ENCODE results near the gene TNFAIP1. TPM values are rescaled to one million over a fixed set of nuclear protein-coding genes. Genes with fewer than 3 reads are reported as not detected.

The TNFAIP1 gene
- total RNA-seq, 1 experiment from 2014 or later = 19.7 TPM

DNA sequence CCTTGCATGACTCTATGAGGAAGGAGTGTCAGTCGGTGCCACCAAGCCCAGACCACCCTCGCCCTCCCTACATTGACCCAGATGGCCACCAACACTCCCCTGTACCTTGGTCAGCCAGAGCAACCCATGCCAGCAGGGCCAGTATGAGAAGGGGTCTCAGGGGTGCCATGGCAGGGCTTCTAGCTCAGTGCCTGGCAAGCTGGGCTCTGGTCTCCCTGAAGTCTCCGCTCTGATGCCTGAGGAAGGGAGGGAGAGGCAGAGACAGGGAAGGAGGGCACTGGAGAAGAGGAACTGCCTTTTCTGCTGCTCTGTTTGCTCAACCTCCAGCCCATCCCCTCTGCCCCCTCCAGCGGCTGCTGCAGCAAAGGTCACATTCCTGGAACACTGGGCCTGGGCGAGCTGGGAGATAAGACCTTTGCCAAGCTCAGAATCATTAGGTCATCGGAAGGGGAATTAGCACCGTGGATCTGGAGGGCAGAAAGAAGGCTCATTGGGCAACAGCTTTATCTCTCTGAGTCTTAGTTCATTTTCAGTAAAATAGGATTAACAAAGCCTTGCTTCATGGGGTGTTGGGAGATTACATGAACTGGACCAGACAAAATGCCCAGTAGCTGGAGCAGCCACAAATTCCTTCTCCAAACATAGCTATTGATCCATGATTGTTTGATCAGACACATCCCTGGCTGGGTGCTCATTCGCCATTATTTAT lies 34.6 kb downstream of the TNFAIP1 start, which contains the start of gene VTN:
TSS of gene VTN (minus strand) at position 273 of the 709 bp plus-strand sequence. CDS start at position 169, 104 bp downstream.
- DNase-seq (ENCODE audit: low read depth) = peak; percentile 55

DNA sequence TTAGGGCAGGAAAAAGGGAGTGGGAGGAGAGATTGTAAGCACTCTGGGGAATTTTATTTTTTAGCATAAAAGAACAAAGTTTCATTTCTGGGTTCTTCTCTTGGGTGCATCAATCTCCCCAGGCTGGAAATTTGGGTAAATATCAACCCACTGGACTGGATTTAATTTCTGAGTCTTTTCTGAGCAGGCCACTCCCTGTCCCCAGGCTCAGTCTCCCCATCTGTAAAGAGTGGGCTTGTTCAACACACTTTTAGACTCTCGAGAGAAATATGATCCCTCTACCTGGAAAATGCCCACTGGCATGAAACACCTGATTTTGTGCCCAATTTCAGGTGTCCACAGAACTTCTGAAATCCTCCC lies 35.2 kb downstream of the TNFAIP1 start:
- DNase-seq (ENCODE audit: low read depth) = no peak

DNA sequence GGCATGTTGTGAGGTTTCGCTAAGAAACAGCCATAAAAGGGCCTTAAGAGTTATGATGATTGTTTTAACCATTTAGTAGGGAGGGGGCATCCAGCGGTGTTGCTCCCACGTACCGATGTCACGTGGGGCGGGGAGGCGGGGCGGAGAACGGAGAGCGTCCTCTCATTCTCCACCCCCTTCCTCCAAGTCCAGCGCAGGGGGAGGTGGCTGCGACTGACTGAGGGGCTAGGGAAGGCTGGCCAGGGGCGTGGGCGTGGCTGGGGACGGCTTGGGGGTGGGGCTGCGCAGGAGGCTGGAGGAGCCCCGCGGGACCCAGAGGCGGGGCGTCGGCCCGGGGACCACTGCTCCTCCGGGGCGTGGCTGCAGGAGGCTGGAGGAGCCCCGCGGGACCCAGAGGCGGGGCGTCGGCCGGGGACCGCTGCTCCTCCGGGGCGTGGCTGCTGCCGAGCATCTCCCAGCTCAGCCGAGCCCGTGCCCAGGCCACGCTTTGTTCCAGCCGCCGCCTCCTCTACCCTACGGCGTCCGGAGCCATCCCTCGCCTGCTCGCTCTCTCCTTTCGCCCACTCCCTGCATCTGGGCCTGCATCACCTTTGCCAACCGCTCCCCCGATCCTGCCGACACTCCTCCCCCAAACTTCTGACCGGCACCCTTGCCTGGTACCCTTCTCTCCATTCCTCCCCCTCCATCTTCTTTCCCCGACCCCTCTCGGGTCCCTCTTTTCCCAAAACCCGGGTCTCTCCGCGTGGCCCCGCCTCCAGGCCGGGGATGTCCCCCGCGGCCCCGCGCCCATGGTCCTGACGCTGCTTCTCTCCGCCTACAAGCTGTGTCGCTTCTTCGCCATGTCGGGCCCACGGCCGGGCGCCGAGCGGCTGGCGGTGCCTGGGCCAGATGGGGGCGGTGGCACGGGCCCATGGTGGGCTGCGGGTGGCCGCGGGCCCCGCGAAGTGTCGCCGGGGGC lies 36.0 kb downstream of the TNFAIP1 start, which contains the start of gene SARM1:
TSS of gene SARM1 (plus strand) at position 450 of the 958 bp plus-strand sequence. CDS start at position 789, 339 bp downstream.
- peak; percentile 83 for DNase-seq (ENCODE audit: low read depth)

DNA sequence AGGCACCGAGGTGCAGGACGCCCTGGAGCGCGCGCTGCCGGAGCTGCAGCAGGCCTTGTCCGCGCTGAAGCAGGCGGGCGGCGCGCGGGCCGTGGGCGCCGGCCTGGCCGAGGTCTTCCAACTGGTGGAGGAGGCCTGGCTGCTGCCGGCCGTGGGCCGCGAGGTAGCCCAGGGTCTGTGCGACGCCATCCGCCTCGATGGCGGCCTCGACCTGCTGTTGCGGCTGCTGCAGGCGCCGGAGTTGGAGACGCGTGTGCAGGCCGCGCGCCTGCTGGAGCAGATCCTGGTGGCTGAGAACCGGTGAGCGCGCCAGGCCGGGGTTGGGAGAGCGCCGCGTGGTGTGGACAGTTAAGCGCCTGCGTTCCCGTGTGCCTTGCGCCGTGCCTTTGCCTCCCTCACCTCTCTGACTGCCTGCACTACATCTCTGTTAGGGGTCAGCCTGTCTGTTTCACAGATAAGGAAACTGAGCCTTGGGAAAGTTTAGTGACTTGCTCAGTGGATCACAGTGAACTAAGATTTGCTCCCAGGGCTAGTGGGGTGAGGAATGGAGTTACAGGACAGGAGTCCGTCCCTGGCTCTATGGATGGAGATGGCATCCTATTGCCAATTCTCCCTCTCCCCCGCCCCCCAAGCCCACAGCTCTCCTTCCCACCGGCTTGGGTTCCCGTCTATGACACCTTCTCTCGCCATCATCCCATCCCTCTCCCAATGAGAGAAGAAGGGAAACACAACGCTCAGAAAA lies 36.8 kb downstream of the TNFAIP1 start:
- DNase-seq (ENCODE audit: low read depth) = peak; percentile 25

DNA sequence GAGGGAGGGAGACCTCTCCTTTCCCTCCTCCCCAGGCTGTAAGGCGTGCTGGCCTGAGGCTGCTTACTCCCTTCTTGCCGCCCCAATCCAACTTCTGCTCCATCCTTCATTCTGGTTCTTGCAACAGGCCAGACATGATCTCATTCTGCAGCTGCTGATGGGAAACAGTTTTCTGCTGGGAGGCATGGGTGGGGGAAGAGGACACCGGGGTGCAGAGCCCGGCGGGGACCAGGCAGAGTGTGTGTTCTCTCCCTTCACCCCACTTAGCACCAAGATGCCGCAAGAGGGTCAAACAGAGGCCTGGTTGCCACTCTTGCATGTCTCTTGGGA lies 37.3 kb downstream of the TNFAIP1 start:
- DNase-seq (ENCODE audit: low read depth) = peak; percentile 10

DNA sequence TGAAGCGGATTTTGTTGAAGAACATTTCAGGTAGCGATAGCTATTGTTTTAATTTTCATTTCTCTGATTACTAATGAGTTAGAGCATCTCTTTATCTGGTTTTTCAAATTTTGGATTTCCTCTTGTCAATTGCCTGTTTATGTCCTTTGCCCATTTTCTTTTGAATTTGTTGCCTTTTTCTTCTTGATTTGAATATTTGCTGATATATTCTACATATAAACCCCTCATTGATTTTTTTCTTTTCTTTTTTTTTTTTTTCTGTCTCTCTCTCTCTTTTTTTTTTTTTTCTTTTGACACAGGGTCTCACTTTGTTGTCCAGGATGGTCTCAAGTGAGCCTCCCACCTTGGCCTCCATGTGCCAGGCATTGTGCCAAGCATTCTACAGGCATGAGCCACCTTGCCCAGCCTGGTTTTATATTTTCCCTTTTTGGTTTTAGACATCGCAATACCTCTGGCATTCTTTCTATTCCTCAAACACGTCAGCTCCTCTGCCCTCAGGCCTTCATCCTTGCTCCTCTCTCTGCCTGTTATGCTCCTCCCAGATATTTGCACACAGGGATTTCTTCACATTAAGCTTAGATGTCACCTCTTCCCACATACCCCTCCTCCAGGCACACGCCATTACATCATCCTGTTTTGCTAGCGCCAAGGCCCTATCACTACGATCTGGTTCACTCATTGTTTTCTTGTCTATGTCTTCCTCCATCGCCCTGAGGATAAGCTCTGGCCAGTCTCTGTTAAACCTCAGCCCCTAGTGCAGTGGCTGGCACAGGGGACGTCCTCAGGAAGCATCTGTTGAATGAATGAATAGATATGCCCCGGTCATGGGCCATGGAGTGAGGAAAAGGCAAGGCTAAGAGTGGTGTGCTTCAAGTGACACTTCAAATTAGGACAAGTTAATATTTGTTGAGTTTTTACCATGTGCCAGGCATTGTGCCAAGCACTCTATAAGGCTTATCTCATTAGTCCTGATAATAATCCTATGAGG lies 44.5 kb downstream of the TNFAIP1 start:
- DNase-seq (ENCODE audit: low read depth) = no peak

DNA sequence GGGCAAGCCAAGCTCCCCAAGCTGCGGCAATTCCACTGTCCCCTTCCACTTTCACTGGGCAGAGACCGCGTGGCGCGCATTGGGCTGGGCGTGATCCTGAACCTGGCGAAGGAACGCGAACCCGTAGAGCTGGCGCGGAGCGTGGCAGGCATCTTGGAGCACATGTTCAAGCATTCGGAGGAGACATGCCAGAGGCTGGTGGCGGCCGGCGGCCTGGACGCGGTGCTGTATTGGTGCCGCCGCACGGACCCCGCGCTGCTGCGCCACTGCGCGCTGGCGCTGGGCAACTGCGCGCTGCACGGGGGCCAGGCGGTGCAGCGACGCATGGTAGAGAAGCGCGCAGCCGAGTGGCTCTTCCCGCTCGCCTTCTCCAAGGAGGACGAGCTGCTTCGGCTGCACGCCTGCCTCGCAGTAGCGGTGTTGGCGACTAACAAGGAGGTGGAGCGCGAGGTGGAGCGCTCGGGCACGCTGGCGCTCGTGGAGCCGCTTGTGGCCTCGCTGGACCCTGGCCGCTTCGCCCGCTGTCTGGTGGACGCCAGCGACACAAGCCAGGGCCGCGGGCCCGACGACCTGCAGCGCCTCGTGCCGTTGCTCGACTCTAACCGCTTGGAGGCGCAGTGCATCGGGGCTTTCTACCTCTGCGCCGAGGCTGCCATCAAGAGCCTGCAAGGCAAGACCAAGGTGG lies 45.7 kb downstream of the TNFAIP1 start:
- DNase-seq (ENCODE audit: low read depth) = no peak

DNA sequence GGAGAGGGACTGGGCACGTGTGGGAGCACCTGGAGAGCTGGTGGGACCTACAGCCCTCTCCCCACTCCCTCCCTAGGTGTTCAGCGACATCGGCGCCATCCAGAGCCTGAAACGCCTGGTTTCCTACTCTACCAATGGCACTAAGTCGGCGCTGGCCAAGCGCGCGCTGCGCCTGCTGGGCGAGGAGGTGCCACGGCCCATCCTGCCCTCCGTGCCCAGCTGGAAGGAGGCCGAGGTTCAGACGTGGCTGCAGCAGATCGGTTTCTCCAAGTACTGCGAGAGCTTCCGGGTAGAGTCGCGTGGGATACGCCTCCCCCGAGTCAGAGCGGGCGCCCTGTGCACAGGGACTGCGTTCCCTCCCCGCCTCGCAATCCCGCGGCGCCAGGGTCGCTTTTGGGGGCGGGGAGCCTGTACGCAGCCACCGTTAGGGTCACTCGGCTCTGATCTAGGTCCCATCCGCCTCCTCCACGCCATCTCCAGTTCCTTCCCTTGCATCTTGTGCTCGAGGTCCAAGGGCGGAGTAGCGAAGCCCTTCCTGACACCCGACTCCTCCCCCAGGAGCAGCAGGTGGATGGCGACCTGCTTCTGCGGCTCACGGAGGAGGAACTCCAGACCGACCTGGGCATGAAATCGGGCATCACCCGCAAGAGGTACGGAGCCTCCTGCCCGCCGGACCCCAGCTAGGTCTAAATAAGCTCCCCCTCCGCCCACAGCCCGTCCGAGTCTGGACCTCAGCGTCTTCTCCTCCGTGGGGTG lies 48.9 kb downstream of the TNFAIP1 start:
- no peak for DNase-seq (ENCODE audit: low read depth)

DNA sequence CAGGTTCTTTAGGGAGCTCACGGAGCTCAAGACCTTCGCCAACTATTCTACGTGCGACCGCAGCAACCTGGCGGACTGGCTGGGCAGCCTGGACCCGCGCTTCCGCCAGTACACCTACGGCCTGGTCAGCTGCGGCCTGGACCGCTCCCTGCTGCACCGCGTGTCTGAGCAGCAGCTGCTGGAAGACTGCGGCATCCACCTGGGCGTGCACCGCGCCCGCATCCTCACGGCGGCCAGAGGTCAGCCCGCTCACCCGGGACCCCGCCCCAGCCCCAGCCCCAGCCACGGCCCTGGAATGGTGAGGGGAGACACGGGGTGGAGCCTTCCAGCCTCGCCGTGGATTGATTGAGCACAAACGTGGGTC lies 49.5 kb downstream of the TNFAIP1 start:
- DNase-seq (ENCODE audit: low read depth) = no peak

DNA sequence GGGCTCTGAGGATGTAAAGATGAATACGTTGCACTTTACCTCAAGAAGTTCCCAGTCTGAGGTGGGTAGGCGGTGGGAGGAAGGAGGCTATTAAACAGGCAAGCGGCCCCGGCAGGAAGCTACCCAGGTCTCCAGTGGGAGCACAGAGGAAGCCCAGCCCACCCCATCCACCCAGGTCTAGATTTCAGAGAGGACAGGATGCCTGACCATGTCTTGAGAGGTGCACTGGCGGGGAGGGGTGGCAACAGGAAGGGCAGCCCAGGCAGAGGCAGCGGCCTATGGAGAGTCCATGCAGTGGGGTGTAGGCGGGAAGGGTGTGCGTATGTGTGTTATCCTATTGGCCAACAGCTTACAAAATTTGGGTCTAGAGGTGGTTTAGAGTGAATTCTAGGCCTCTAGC lies 49.8 kb downstream of the TNFAIP1 start:
- DNase-seq (ENCODE audit: low read depth) = no peak

DNA sequence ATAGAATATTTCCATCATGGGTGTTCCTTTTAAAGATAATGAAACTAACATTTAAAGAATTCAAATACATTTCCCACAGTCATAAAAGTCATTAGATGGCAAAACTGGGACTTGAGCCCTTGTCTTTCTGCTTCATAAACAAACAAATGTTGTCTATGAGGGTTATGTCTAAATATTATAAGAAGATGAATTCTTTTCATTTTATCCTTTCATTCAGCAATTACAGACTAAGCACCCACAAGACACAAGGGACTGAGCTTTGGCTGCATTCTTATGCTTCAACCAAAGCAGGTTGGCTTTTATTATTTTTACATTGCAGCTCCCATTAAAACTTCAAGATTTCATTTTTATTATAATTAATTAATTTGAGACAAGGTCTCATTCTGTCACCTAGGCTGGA lies 50.8 kb downstream of the TNFAIP1 start:
- no peak for DNase-seq (ENCODE audit: low read depth)

DNA sequence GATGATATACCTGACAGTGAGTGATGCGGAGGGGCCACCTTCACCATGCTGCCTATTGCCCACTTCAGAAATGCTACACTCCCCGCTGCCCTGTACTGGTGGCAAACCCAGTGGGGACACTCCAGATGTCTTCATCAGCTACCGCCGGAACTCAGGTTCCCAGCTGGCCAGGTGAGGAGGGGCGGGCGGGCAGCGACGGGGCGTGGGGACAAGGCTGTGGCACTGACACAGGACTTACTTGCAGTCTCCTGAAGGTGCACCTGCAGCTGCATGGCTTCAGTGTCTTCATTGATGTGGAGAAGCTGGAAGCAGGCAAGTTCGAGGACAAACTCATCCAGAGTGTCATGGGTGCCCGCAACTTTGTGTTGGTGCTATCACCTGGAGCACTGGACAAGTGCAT lies 52.5 kb downstream of the TNFAIP1 start:
- DNase-seq (ENCODE audit: low read depth) = no peak

DNA sequence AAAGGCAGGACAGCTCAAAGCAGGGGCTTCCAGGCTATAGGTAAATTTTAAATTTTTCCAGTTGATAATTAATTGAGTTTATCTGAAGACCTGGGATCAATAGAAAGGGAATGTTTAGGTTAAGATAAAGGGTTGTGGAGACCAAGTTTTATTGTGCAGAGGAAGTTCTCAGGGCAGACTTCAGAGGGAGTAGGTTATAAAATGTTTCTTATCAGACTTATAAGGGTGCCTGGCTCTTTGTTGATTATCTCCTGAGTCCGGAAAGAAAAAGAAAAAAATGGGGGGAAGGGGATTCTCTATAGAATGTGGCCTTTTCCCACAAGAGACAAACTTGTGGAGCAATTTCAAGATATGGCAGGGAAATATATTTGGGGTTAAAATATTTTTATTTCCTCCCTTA lies 54.6 kb downstream of the TNFAIP1 start:
- DNase-seq (ENCODE audit: low read depth) = no peak

DNA sequence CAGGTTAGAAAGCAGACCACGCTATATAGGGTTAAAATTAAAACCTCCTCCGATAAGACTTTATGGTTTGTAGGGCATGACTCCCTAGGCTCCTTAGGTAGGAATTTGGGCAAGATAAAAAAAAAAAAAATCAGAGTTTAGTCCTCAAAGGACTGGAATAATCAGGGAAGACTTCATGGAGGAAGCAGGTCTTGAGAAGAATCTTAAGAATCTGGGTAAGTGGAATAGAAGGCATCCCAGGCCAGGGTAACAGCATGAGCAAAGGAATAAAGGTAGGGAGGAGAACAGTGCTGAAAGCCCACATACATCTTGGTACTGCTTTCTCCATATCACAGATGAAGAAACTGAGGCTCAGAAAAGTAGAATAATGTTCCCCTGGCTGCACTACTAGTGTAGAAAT lies 55.0 kb downstream of the TNFAIP1 start:
- no peak for DNase-seq (ENCODE audit: low read depth)

DNA sequence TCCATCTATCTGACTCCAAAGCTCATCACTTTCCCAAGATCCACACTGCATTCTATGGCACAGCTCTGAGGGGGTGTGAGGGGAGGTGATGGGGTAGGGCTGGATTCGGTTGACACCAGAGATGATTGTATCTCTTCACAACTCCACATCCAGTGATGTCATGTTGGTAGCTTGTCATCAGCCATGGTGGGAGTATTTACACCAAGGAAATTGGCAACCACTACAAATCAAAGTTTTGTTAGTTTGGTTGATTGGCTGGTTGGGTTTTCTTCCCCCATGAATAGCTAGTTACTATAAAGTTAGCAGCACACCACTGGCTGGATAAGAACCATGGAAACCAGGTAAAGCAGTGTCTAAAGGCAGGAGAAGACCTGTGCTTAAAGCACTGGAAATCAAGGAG lies 55.4 kb downstream of the TNFAIP1 start:
- no peak for DNase-seq (ENCODE audit: low read depth)

DNA sequence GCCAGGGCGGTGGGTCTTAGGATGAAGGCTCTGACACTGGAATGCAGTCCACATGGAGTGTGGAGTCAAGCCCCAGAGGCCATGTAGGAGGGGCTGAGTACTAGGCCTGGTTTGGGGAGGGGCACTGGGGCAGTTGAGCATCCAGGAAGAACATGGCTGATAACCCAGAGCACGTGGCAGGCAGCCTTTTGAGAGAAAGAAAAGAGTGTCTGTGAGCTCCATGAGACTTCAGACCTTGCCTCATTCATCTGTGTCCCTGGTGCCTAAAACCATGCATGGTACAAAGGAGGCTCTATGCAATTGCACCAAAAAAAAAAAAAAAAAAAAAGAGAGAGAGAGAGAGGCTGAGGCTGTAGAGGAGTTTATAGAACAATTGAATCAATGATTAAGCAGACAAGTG lies 55.8 kb downstream of the TNFAIP1 start:
- no peak for DNase-seq (ENCODE audit: low read depth)

DNA sequence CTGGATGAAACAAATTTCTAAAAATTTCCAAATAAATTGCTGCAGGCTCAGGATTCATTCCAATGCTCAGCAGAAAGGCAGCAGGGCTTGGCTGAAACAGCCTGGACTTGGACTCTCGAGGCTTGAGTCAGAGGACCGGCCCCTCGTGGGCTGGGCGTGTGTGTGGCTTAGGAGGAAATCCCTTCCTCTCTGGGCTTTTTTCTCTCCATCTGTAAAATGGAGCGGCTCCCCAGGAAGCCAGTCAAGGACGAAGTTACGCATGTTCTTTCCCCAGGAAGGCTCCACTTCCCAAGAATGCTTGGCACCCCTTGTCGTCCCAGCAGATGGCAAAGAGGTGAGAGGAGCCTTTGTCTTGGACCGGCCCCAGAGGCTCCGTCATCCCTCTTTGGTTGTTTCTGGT lies 56.9 kb downstream of the TNFAIP1 start:
- DNase-seq (ENCODE audit: low read depth) = no peak

DNA sequence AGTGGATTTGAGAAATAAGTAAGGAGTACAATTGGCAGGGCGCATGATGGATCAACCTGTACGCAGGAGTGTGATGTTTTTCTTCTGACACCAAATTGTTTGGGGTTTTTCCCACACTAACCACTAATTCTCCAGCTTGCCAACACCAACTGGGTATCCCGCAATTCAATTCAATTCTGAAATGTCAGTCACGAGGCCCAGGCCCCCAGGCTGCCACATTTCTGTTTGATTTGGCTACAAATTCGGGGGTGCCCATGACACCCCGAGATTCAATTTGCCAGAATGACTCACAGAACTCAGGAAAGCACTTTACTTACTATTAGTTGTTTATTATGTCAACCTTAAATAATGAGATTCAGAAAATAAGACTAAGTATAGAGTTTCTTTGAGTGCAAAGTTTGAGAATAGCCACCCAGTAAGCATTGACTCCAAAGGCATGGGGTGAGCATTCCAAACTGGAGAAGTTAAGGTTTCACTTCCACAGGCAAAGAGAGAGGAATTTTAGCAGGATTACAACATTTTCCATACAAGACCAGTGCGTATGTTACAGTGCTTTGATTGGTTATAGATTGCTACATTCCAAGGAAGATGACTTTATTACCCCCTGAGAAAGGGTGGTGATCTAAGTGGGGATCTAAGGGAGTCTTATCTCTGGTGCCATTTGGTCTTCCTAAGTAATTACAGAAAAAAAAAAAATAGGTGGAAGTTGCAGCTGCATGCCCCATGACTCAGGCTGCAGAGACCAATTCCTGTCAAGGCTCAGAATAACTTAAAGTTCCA lies 59.0 kb downstream of the TNFAIP1 start:
- DNase-seq (ENCODE audit: low read depth) = peak; percentile 22

DNA sequence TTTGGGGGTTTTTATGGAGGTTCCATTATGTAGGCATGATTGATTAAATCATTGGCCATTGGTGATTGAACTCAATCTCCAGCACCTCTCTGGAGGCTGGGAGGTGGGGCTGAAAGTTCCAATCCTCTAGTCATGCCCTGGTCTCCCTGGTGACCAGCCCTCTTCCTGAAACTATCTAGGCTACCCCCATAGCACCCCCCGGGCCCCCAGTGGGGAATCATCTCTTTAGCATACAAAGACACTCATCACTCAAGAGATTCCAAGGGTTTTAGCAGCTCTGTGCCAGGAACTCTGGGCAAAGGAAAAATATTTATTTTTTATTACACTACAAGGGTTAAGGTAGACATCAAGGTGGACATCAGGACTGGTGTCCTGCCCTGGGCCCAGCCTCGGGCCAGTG lies 59.9 kb downstream of the TNFAIP1 start:
- no peak for DNase-seq (ENCODE audit: low read depth)
